A673 (cell line): ENCODE results near the gene POLD2.

Experiments used
- CTCF ChIP-seq: fragments of 300-800, 200-600 bp; sonication (generic); conservative IDR thresholded peaks from 2 replicates; pipeline ENCODE4 v1.5.1; 2017; ENCODE audit warnings: low read depth, mild to moderate bottlenecking, antibody characterized with exemption, low read length, moderate library complexity, mixed read lengths
- EZH2 ChIP-seq: fragments of 200-600 bp; sonication (generic); IDR thresholded peaks from 2 replicates; pipeline ENCODE4 v1.6.1; 2017; ENCODE audit warnings: borderline replicate concordance, low read depth, mild to moderate bottlenecking, mixed read lengths, antibody characterized with exemption, low read length; ENCODE audit not compliant: poor library complexity, severe bottlenecking

DNA sequence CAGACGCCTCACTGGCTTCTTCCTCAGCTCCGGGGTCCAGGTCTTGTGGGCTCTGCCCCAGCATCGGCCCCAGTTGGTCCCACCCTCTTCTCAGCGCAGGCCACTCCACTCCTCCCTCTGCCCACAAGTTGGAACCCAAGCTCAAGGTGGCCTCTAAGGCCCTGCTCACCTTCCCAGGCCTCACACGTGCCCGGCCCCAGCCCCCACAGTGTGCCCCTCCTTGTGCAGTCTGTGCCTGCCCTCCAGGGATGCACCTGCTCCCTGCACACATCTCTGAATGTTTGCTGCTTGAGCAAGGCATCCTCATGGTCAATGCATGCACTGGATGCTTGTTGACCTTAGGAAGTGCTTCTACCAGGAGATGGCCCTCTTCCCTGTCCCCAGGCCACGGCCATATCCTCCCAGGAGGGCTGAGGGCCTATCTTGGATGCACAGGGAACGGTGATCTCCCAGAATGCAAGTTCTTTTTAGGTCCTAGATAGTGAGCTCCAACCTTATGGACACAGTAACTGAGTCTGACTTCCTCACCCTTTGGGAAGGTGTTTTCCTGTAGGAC, 26.9 kb downstream of the POLD2 start:
- TF ChIP-seq CTCF: no peak
- TF ChIP-seq EZH2: no peak
